ENCODE measurements around the gene GNAS-AS1.
"Not testable (repeated sequence)": the region's sequence is repeated elsewhere in the genome, so short reads cannot be mapped to it uniquely, and the experiment has no call there.

GNAS-AS1 gene

DNA sequence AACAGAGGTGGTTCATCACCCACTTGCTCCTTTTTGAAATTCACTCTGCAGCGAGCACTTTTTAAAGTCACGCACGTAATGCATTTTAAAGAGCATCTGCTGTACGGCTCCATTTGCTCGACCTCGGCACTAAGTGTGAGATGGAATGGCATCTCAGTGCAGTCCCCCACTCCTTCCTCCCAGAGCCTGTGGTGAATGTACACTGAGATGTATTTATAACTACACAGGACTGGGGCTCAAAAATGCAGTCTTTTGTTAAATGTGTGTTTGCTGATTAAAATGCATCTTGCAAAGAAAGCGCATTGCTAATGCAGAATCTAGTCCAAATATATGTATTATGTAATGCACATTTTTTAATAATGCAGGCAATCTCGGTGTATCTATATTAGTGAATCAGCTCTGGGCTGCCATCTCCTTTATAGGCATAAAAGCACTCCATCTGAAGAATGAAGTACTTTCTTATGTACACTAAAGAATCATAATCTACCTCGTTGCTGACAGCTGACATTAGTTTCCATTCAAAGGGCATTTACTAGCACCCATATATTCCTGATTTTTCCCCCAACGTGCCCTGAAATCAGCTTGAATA lies 14.0 kb downstream of the GNAS-AS1 start:
- Mint-ChIP-seq H3K9me3 (no peaks in the 10 kb centered on the region), H3K4me1 (peaks cover 4% of the 10 kb centered on the region), H3K27ac (no peak overlapping the region), H3K27me3 (peaks cover 11% of the 10 kb centered on the region), H3K36me3 (no peaks in the 10 kb centered on the region), H3K4me3 (no peak overlapping the region)

DNA sequence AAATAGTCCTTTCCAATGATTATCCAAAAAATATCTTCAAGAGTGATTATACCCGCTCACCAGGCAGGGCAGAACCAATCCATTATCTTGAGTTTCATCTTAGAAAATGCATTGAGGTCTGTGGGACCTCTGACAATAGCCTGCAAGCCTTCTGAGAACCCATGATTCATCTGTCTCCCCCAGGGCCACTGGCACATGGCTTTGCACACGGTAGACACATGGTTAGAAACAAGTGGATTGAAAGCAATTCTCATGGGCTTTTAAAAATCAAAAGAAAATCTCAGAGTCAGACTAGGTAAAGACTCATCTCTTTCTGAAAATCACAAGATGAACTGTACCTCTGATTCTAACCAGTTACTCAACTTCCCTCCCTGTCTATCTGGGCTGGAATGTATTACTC lies 15.5 kb downstream of the GNAS-AS1 start:
- Mint-ChIP-seq H3K4me1 (peaks cover 3% of the 10 kb centered on the region), H3K27ac (no peak overlapping the region), H3K36me3 (no peaks in the 10 kb centered on the region), H3K27me3 (peaks cover 4% of the 10 kb centered on the region), H3K4me3 (no peak overlapping the region), H3K9me3 (no peaks in the 10 kb centered on the region)

DNA sequence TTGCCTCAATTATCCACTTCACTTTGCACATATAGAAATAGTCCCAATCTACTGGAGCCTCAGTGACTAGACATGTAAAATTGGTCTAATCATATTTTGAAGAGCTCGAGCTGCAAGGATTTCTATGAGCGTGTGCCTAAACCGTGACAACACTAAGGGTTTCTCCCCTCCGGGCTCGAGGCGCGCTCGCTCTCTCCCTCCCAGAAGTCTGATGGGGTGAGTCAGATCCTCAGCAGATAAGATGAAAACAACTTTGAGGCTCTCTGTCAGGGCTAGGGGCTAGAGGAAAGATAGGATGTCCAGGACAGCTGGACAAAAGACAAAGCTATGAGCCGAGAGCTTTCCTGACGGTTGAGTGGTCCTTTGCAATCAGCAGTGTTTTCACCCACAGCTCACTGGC lies 16.8 kb downstream of the GNAS-AS1 start:
- Mint-ChIP-seq H3K9me3 (no peaks in the 10 kb centered on the region), H3K36me3 (no peaks in the 10 kb centered on the region), H3K4me3 (no peak overlapping the region), H3K4me1 (no peaks in the 10 kb centered on the region), H3K27me3 (peaks cover 3% of the 10 kb centered on the region), H3K27ac (no peak overlapping the region)

GRCh38 chr20:58832457-58832856 lies 18.2 kb downstream of the GNAS-AS1 start:
- Mint-ChIP-seq H3K4me1 (no peaks in the 10 kb centered on the region), H3K27me3 (peaks cover 3% of the 10 kb centered on the region), H3K9me3 (no peaks in the 10 kb centered on the region), H3K36me3 (no peaks in the 10 kb centered on the region), H3K4me3 (no peak overlapping the region), H3K27ac (no peak overlapping the region)

DNA sequence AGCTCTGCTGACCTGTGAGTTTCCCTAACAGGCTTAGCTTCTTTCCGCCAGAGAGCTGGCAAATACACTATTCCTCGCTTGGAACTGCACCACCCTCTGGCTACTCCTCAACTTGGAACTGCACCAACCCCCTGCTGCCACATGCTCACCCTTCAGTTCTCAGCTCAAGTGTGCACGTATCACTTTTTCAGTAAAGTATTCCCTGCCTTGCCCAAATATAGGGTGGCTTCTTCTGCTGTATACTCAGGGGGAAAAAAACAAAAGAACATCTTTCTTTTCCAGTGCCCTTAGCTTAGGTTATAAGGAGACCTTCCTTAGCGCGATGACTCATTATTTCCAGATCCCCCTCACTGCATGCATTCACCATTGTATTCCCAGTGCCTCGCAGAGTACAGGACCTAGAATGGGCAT lies 21.2 kb downstream of the GNAS-AS1 start:
- Mint-ChIP-seq H3K4me3 (no peak overlapping the region), H3K27ac (no peak overlapping the region), H3K9me3 (no peaks in the 10 kb centered on the region), H3K4me1 (no peaks in the 10 kb centered on the region), H3K27me3 (peaks cover 2% of the 10 kb centered on the region), H3K36me3 (no peaks in the 10 kb centered on the region)

- H3K4me3 Mint-ChIP-seq, H3K9me3 Mint-ChIP-seq, H3K27me3 Mint-ChIP-seq, H3K4me1 Mint-ChIP-seq, H3K27ac Mint-ChIP-seq, H3K36me3 Mint-ChIP-seq: not testable (repeated sequence)
Measured at GRCh38 chr20:58828804-58829203, 21.9 kb downstream of the GNAS-AS1 start.

DNA sequence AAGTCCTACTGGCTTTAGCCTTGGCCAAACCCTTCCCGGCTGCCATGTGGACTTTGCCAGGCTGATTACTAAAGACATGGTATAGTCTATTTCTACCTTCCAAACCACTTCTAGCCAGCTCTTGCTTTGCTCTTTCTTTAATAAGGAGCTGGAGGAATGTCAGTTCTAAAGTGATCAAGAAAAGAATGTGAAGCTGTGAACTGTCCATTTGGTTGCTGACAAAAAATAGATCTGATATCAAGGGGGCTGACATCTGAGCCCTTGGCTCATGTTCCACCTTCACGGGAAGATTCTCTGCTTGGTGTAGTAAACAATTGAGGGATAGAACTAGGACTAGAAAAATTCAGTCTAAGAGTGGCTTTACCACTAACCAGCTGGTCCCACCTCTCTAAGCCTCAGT lies 22.6 kb downstream of the GNAS-AS1 start:
- Mint-ChIP-seq H3K9me3 (no peaks in the 10 kb centered on the region), H3K27me3 (peaks cover 2% of the 10 kb centered on the region)

GRCh38 chr20:58826271-58826670 lies 24.4 kb downstream of the GNAS-AS1 start:
- H3K4me1 Mint-ChIP-seq, result no peaks in the 10 kb centered on the region
- H3K27ac Mint-ChIP-seq, result no peak overlapping the region
- no peaks in the 10 kb centered on the region for H3K36me3 Mint-ChIP-seq
- no peaks in the 10 kb centered on the region for H3K27me3 Mint-ChIP-seq
- no peak overlapping the region for H3K4me3 Mint-ChIP-seq
- no peaks in the 10 kb centered on the region for H3K9me3 Mint-ChIP-seq

More for the DNA sequence above, 22.6 kb downstream of the GNAS-AS1 start:
- Mint-ChIP-seq H3K27ac (no peak overlapping the region), H3K36me3 (no peaks in the 10 kb centered on the region), H3K4me3 (no peak overlapping the region), H3K4me1 (no peaks in the 10 kb centered on the region)

GRCh38 chr20:58825450-58825849 lies 25.3 kb downstream of the GNAS-AS1 start:
- Mint-ChIP-seq H3K9me3 (no peaks in the 10 kb centered on the region), H3K36me3 (no peaks in the 10 kb centered on the region), H3K4me1 (no peaks in the 10 kb centered on the region), H3K27me3 (no peaks in the 10 kb centered on the region), H3K4me3 (no peak overlapping the region), H3K27ac (no peak overlapping the region)

GRCh38 chr20:58824843-58825242 lies 25.9 kb downstream of the GNAS-AS1 start:
- Mint-ChIP-seq H3K4me1 (no peaks in the 10 kb centered on the region), H3K27ac (no peak overlapping the region), H3K4me3 (no peak overlapping the region), H3K27me3 (no peaks in the 10 kb centered on the region), H3K36me3 (no peaks in the 10 kb centered on the region), H3K9me3 (no peaks in the 10 kb centered on the region)

GRCh38 chr20:58822748-58823730 lies 27.7 kb downstream of the GNAS-AS1 start:
- no peaks in the 10 kb centered on the region for H3K27me3 Mint-ChIP-seq
- peaks cover 11% of the 10 kb centered on the region for H3K4me1 Mint-ChIP-seq
- no peak overlapping the region for H3K4me3 Mint-ChIP-seq
- H3K36me3 Mint-ChIP-seq, result peaks cover 2% of the 10 kb centered on the region
- H3K27ac Mint-ChIP-seq, result no peak overlapping the region
- no peaks in the 10 kb centered on the region for H3K9me3 Mint-ChIP-seq

DNA sequence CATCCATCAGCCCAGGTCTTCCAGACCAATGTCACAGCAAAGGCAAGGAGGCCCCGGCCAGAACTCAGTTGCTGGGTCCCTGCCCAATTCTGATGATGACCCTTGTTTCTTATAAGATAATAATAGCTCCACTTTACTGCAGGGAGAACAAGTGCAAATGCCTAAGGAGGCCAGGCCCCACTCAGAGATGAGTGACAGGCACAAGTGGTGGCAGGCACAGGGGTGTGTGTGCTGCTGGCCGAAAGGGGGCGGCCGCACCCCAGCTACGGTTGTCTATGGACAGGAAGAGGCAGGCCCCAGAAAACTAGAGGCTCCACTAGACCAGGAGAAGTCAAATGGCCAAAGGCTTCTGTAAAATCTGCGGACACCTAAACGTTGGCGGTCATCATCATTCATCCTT lies 28.6 kb downstream of the GNAS-AS1 start:
- Mint-ChIP-seq H3K36me3 (peaks cover 2% of the 10 kb centered on the region), H3K4me3 (no peak overlapping the region), H3K9me3 (no peaks in the 10 kb centered on the region), H3K27me3 (no peaks in the 10 kb centered on the region), H3K4me1 (peaks cover 11% of the 10 kb centered on the region), H3K27ac (no peak overlapping the region)

- not testable (repeated sequence) for H3K36me3 Mint-ChIP-seq, H3K9me3 Mint-ChIP-seq, H3K27ac Mint-ChIP-seq, H3K4me3 Mint-ChIP-seq, H3K27me3 Mint-ChIP-seq
- H3K4me1 Mint-ChIP-seq, result peaks cover 11% of the 10 kb centered on the region
Measured at GRCh38 chr20:58820515-58820914, 30.2 kb downstream of the GNAS-AS1 start.

DNA sequence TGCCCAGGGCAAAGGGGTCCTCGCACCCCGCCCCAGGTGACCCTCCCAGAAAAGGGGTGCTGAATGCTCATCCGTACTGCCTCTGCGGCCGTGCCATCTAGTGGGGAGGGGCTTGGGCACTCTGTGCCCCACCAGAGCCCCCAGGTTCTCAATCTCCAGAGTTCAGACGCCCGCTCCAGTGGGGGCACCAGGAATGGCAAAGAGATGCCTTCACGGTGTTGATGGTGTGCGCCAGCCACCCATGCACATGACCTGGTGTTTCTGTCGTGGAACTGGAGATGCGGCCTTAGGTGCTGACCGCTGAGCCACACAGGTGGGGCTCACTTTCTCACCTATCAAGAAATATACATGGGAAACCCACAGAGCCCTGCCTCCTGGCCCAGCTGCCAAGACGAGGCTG lies 30.8 kb downstream of the GNAS-AS1 start:
- Mint-ChIP-seq H3K36me3 (peaks cover 2% of the 10 kb centered on the region), H3K9me3 (no peaks in the 10 kb centered on the region), H3K27ac (no peak overlapping the region), H3K27me3 (peaks cover 1% of the 10 kb centered on the region), H3K4me1 (peaks cover 11% of the 10 kb centered on the region), H3K4me3 (no peak overlapping the region)

DNA sequence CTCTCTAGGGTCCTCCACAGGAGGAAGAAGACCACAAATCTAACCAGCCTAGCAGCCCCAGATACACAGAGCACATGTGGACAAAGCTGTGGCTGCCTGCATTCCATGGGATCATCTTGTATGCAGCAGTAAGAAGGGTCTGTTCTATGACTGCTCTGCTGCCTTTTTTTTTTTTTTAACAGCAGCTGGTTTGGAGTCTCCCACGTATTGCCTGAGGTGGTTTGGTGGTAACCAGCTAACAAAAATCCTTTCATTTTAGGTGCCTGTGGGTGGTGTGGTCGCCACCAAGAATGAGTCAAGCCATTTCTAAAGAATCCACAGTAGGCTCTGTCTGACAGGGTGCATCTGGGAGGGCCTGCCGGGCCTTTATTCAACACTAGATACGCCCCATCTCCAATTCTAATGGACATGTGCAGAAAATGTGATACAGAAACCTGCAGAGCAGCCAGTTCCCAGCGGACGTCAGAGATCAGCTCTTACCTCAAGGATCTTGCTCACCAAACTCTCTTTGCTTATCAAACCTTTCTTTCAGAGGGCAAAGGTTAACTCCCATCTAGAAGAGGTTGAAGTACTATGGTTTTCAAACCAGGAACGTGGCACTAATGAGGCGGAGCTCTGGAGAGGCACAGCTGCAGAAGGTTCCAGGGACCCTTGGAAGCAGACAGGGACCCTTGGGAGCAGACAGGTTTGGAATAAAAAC lies 32.0 kb downstream of the GNAS-AS1 start:
- H3K4me1 Mint-ChIP-seq, result peaks cover 11% of the 10 kb centered on the region
- peaks cover 2% of the 10 kb centered on the region for H3K36me3 Mint-ChIP-seq
- no peak overlapping the region for H3K27ac Mint-ChIP-seq
- H3K27me3 Mint-ChIP-seq, result peaks cover 1% of the 10 kb centered on the region
- H3K4me3 Mint-ChIP-seq, result no peak overlapping the region
- no peaks in the 10 kb centered on the region for H3K9me3 Mint-ChIP-seq

DNA sequence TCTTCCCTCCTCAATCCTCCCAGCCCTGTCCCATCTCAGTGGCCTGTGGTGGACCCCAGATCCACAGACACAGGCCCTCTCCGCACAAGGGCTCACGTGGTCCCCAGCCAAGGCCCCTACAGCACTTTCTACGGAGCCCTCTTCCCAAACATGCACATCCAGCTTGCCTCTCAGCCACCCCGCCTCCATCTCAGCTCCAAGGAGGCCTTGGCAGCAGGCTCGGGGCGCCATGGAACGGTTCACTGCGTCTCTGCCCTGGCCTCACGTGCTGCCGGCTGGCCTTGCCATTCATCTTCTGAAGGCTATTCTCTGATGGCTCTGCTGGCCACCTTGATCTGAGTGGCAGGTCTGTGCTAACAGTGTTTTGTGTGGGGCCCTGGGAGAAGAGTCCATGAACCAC lies 33.0 kb downstream of the GNAS-AS1 start:
- no peaks in the 10 kb centered on the region for H3K9me3 Mint-ChIP-seq
- H3K36me3 Mint-ChIP-seq, result peaks cover 2% of the 10 kb centered on the region
- H3K27ac Mint-ChIP-seq, result no peak overlapping the region
- H3K27me3 Mint-ChIP-seq, result peaks cover 2% of the 10 kb centered on the region
- H3K4me1 Mint-ChIP-seq, result peaks cover 11% of the 10 kb centered on the region
- H3K4me3 Mint-ChIP-seq, result no peak overlapping the region

Measured in activated naive CD4-positive, alpha-beta T cell treated with anti-CD3 and anti-CD28 coated beads, Interleukin-2, amount 50 U/mL, for 24 hours (primary cell).